GM18951 (cell line): ENCODE results near the gene UQCR11.

Experiments used
- POLR2A ChIP-seq: IDR thresholded peaks from 4 replicates; pipeline ENCODE4 v1.6.1; 2011; ENCODE audit warnings: mild to moderate bottlenecking; ENCODE audit not compliant: insufficient read length, insufficient read depth; ENCODE audit errors: extremely low read depth
- in situ Hi-C: fragments of 300-500 bp; cut with MboI; formaldehyde crosslinking; loops from one replicate; pipeline ENCODE4 v1.12.0; 2022; ENCODE audit warnings: low sequenced_read_pairs, mixed read lengths, inconsistent platforms; ENCODE audit not compliant: unreplicated experiment

Gene UQCR11

DNA sequence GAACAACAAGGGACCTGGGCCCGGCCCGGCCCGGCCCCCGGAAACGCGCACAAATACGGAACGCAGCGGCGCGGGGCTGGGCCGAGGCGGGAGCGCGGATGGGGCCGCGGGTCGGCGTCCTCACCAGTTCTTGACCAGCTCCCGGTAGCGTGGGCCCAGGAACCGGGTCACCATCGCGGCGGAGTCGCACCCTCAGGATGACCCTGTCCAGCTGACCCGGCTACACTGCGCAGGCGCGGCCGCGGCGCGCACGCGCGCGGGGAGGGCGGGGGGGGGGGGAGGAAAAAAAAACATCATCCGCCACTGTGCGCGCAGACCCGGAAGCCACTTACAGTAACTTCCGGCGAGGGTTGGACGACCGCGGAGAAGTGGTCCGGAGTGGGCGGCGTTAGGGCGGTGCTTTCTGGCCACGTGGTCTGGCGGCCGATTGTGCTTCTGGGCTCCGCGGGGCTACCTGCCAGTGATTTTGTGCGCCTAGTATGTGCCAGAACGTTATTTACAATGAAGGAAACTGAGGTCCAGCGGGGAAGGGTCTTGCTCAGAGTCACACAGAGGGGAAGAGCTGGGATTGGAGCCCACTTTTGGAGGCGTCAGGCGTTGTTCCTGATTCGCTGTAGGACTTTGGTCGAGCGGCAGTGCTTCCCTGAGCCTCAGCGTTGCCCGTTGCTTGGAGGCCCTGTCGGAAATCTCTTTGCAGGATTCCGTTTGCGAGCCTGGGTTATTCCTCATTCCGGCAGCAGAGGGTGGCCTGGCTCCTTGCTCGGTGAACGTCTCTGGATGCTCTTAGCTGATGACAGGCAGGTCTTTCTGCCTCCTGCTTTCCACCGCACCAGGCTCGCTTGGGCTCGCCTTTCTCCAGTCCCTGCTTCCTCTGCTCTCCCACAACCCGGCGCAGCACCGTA, at the start of gene UQCR11:
Gene UQCR11 (minus strand): TSS at position 227 of the 902 bp plus-strand sequence. CDS start 53 bp downstream, at position 174.
- peak; percentile 79 for TF ChIP-seq POLR2A
- in situ Hi-C loops = no loop called here

DNA sequence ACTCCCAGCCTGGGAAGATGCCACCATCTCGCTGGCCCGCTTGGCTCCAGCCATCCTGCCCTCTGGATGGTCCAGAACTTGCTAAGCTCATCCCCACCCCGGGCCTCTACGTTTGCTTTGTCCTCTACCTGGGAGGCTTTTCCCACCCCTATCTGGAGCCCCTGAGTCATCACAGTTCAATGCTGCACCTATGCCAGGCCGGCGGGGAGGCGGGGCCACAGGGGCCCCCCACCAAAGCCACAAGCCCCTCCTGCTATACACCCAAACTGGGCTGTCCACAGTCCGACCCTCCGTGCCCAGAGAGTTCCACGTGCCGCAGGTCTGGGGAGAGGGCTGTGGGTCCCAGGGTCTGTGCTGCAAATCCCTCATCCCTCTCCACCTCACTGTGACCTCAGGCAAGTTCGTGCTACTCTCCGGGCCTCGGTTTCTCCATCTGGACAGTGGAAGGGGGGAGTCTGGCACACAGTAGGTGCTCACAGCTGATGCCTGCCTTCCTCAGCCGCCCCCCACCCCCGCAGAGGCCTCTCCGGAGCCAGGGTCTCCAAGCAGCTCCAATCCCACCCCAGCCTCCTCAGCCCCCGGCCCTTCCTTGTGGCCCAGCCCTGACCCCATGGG, 49.0 kb upstream of the UQCR11 start:
- in situ Hi-C loops = no loop called here
- TF ChIP-seq POLR2A = no peak

DNA sequence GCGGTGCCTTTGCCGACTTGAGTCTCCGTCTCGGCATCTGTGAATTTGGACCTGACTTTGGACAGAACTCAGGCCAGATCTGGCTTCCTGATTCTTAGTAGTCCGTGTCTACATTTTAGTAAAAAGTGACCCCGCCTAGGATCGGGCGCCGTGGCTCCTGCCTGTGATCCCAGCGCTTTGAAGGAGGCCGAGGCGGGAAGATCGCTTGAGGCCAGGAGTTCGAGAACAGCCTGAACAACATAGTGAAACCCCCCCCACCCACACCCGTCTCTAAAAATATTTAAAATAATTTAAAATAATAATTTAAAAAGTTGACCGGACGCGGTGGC, 48.0 kb upstream of the UQCR11 start:
- no peak for TF ChIP-seq POLR2A
- in situ Hi-C loops = no loop called here

DNA sequence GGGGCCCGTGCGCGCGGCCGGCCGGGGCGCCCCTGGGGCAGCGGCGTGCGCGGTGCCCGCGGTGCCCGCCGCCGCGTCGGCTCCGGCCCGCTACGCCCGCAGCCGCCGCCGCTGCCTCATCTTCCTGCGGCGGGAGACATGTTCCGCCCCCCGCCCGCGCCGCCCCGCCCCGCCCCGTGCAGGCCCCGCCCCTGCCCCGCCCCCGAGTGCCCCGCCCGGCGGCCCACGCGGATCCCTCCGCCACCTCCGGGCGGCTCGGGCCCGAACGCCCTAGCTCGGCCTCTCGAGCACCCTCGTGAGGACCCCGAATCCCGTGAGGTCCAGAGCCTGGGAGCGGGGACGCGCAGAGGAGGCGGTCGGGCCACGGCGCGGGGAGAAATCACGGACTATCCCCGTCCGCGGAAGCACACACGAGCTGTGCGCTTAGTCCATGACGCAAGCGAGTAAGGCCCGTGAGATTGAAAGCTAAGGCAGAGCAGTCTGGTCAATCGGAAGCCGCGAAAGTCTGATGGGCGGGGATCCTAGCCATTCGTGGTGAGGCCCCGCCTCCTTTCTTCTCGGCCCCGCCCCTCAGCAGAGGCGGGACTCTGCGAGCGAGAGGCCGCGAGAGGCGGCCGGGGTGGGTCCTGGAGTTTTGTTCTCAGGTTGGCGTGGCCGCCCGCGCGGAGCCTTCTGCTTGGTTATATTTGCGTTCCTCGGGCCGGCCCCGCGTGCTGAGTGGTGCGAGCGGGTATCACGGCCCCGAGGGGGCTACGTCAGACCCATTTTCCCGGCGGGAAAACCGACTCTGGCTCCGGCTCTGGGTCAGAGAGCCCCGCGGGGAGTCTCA, 47.4 kb upstream of the UQCR11 start, which contains the start of gene TCF3:
Gene TCF3 (minus strand): TSS at position 145 of the 829 bp plus-strand sequence. CDS start 2,367 bp downstream, outside the sequence.
- TF ChIP-seq POLR2A = peak; percentile 52
- in situ Hi-C loops = no loop called here

- peak; percentile 45 for TF ChIP-seq POLR2A
- in situ Hi-C loops = no loop called here
Observed at GRCh38 chr19:1651568-1652291, 46.5 kb upstream of the UQCR11 start.

DNA sequence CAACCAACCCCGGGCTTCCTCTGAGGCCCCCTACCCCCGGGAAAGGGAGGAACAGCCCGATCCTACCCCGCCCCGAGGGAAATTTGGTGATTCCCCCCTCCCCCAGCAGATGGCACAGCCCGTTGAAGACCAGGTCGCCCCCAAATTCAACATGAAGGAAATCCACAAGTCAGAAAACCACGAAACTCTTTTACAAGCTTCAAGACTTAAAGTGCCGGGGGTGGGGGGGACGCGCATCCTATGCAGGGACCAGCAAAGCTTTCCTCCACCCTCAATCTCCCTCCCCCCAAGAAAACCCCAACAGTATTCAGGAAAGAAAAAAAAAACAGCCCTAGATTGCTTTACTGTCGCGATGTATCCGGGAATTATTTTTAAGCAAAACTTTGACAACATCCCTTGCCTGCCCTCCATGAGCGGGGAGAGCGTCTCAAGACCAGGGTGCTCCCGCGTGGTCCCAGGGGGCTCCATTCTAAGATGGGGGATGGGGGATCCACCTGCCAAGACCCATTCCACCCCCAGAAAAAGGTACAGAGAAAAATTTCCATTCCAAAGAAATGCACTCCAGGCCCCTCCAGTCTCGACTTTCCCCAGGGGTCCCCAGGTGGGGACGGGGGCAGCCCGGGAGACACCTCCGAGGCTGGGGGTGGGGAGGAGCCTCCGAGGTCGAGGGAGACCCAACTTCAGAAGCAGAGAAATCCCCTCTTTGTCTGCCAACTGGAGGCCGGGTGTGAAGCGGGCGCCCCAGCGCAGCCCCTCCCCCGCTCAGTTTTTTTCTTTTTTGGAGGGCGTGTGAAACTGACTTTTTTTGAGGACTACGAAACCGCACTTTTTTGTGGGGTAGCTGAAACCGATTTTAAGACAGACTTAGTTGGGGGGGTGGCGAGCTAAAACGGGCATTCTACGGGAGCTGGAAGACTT, 45.6 kb upstream of the UQCR11 start:
- peak; percentile 18 for TF ChIP-seq POLR2A
- in situ Hi-C loops = no loop called here

DNA sequence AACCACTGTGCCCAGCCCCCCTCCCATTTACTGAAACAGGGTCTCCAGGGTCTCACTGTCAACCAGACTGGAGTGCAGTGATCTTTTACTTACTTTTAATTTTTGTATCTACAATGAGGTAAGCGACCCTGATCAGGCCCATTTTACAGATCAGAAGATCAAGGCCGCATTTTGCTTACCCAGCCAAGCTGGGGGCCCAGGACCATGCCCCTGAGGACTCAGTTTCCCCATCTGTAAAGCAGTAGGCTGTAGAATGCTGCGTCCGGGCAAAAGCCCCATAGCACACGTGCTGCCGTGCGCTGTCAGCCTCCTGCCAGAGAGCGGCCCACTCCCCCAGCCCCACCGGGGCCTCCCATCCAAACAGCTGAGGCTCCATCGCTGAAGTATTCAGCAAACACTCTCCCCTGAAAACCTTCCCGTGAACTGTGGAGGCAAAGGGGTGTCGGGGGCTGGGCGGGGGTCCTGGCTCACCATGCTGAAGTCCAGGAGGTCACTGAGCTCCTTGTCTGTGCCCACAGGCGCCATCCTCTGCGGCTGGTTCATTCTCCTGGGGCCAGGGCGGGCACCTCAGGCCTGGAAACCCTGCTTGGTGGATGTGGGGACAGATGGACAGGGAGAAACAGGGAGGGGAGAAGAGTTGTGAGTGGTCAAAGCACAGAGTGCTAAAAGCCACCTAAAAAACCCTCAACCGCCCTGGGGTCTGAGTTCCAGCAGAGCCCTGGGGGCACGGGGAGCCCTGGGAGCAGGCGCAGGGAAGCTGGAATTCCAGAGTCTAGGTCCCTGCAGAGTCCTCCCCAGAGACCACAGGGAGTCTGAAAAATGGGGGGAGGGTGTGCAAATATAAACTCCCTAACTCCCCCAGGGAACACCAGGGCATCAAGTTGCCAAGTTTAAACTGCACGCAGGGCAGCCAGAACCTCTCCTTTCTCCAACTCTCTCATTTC, 44.7 kb upstream of the UQCR11 start:
- TF ChIP-seq POLR2A = no peak
- in situ Hi-C loops = no loop called here

GRCh38 chr19:1648920-1649541, 43.8 kb upstream of the UQCR11 start:
- TF ChIP-seq POLR2A = peak; percentile 42
- in situ Hi-C loops = no loop called here

DNA sequence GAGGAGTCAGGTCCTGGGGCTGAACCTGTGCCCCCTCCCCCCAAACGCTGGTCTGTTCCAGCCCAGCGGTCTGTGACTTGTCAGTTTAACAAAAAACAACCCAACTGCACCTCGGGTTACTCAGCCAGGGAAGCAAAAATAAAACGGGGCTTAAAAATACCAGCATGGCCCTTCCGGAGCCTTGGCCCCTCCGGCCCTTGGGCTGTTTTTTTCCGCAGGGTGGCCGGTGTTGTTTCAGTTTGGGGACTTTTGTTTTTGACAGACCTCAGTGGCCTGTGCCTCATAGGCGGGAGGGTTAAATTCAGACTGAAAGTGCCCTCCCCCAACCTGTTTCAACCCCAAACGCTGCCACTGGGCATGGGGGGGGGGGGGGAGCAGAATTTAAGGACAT, 43.2 kb upstream of the UQCR11 start:
- in situ Hi-C loops = no loop called here
- TF ChIP-seq POLR2A = no peak

- TF ChIP-seq POLR2A = no peak
- in situ Hi-C loops = no loop called here
Observed at GRCh38 chr19:1647501-1648458, 42.5 kb upstream of the UQCR11 start.
